Activated CD4-positive, alpha-beta T cell treated with anti-CD3 and anti-CD28 coated beads for 36 hours (primary cell): ENCODE results near the gene PASD1. TPM values are rescaled to one million over a fixed set of nuclear protein-coding genes. Genes with fewer than 3 reads are reported as not detected.

Experiments used
- ATAC-seq: fragments of 200-7000 bp; cut with Tn5 transposase; one replicate; pipeline ENCODE4 v1.10.0; 2021; ENCODE audit warnings: mild to moderate bottlenecking, moderate library complexity
- CTCF ChIA-PET: fragments of 350-600 bp; sonication (Branson Sonifier 250); formaldehyde crosslinking; loops from one replicate; lab custom pipeline; 2021; ENCODE audit warnings: antibody characterized with exemption; lab: Charles Lee
- POLR2A ChIA-PET: fragments of 350-600 bp; sonication (Branson Sonifier 250); formaldehyde crosslinking; loops from one replicate; lab custom pipeline; 2021; ENCODE audit warnings: antibody characterized with exemption, inconsistent platforms; lab: Charles Lee
- DNase-seq: peaks from one replicate; pipeline ENCODE4 v3.0.0-alpha.2; 2020
- H3K27ac Mint-ChIP-seq: one replicate; pipeline ENCODE4 v1.8.0; 2021; ENCODE audit warnings: mixed read lengths
- H3K27me3 Mint-ChIP-seq: one replicate; pipeline ENCODE4 v1.8.0; 2021; ENCODE audit warnings: mixed read lengths
- H3K36me3 Mint-ChIP-seq: one replicate; pipeline ENCODE4 v1.8.0; 2021; ENCODE audit warnings: low read depth, mixed read lengths
- H3K4me1 Mint-ChIP-seq: one replicate; pipeline ENCODE4 v1.8.0; 2021; ENCODE audit warnings: mixed read lengths
- H3K4me3 Mint-ChIP-seq: one replicate; pipeline ENCODE4 v1.8.0; 2021; ENCODE audit warnings: mild to moderate bottlenecking, moderate library complexity, mixed read lengths
- H3K9me3 Mint-ChIP-seq: one replicate; pipeline ENCODE4 v1.8.0; 2021; ENCODE audit warnings: low read depth, mixed read lengths
- intact Hi-C, 2 experiments: fragments of 100-400 bp; cut with DNase I in 1 of 2; cut with micrococcal nuclease in 1 of 2; formaldehyde crosslinking; loops; one replicate each; pipeline versions ENCODE4 v1.14.2 to v1.15.1; 2022 to 2024; cut with DNase I, micrococcal nuclease
- total RNA-seq, 2 experiments: library from RNA; stranded (reverse); gene quantifications; one replicate each; pipeline ENCODE4 v1.2.3, GENCODE V29; 2021

PASD1 gene
- total RNA-seq, 2 experiments from 2014 or later: not detected

GRCh38 chrX:151724563-151725337 is 161.3 kb downstream of the PASD1 start:
- Mint-ChIP-seq H3K27me3 (no peaks in the 10 kb centered on the region), H3K27ac (no peak overlapping the region), H3K9me3 (no peaks in the 10 kb centered on the region), H3K36me3 (no peaks in the 10 kb centered on the region), H3K4me3 (no peak overlapping the region), H3K4me1 (no peaks in the 10 kb centered on the region)
- ChIA-PET POLR2A (no interaction called here), CTCF (interaction anchor here (0.6 kb wide), 1 partner anchor 26 kb away, joined by 3 read pairs; no protein-coding TSS in a partner anchor)
- DNase-seq: no peak
- ATAC-seq: no peak
- intact Hi-C loops: no loop called here

GRCh38 chrX:151725338-151725614 is 161.8 kb downstream of the PASD1 start:
- H3K4me3 Mint-ChIP-seq: no peak overlapping the region
- DNase-seq: no peak
- ChIA-PET POLR2A (no interaction called here), CTCF (no interaction called here)
- no peak for ATAC-seq
- no peaks in the 10 kb centered on the region for H3K9me3 Mint-ChIP-seq
- intact Hi-C loops: no loop called here
- no peaks in the 10 kb centered on the region for H3K4me1 Mint-ChIP-seq
- H3K36me3 Mint-ChIP-seq: no peaks in the 10 kb centered on the region
- no peaks in the 10 kb centered on the region for H3K27me3 Mint-ChIP-seq
- H3K27ac Mint-ChIP-seq: no peak overlapping the region

Other genes starting within 250 kb of the PASD1 start
- gene VMA21, start 166.5 kb upstream of the PASD1 start, total RNA-seq: 10 to 100 TPM; 42.1 to 43.0 TPM
- gene PRRG3, start 131.8 kb downstream of the PASD1 start, total RNA-seq: not detected
- gene FATE1, start 152.4 kb downstream of the PASD1 start, total RNA-seq: not detected
- gene CNGA2, start 171.1 kb downstream of the PASD1 start, total RNA-seq: not detected